HepG2 (cell line): Measurements from ENCODE around the gene ZNF618. TPM values are rescaled to one million over a fixed set of nuclear protein-coding genes. Genes with fewer than 3 reads are reported as not detected.

Experiments
- ATAC-seq: fragments of 200-7000 bp; cut with Tn5 transposase; 3 replicates; pipeline ENCODE4 v1.9.1; 2020; ENCODE audit warnings: mild to moderate bottlenecking, moderate library complexity
- BruUV-seq: library from RNA; stranded (reverse); fragments of 400-500 nt; replicated peaks from 2 replicates; lab custom pipeline; 2021; lab: Mats Ljungman, UMichigan
- CTCF ChIA-PET: fragments of 300-600 bp; formaldehyde crosslinking; extraction: SDS; loops from one replicate; lab custom pipeline; 2021; ENCODE audit warnings: low total read pairs, inconsistent platforms, low intra/inter-chr PET ratio; lab: Yijun Ruan, JAX
- POLR2A ChIA-PET: fragments of 350-600 bp; sonication (Branson Sonifier 250); formaldehyde crosslinking; loops from one replicate; lab custom pipeline; 2020; ENCODE audit warnings: antibody characterized with exemption, inconsistent platforms; lab: Yijun Ruan, JAX
- DNase-seq: peaks from one replicate; pipeline ENCODE4 v3.0.0-alpha.2; 2015; ENCODE audit warnings: low spot score
- FAIRE-seq: peaks from 3 replicates; lab custom pipeline; 2011; peaks lifted over from hg19 to GRCh38; lab: Jason Lieb, UNC
- H2AFZ ChIP-seq: one replicate; pipeline ENCODE4 v1.6.1; 2011; ENCODE audit warnings: low read length, inconsistent platforms
- H3K27ac ChIP-seq: fragments of 300-600 bp; 3 replicates; pipeline ENCODE4 v1.8.0; 2011; ENCODE audit warnings: mixed run types, mild to moderate bottlenecking, mixed read lengths, low read length, inconsistent platforms; ENCODE audit not compliant: insufficient read depth; ENCODE audit errors: extremely low read length
- H3K27me3 ChIP-seq, 2 experiments: fragments of 200-600 bp in 1 of 2; 2 replicates in 1 of 2; 3 replicates in 1 of 2; pipeline versions ENCODE4 v1.6.0 to v1.8.0; 2011; ENCODE audit warnings: low read length in 2 of 2, mild to moderate bottlenecking in 2 of 2, moderate library complexity in 2 of 2, inconsistent platforms in 1 of 2; ENCODE audit not compliant: insufficient read depth in 2 of 2, control insufficient read depth in 1 of 2
- H3K36me3 ChIP-seq, 2 experiments: fragments of 200-600 bp in 1 of 2; replicated peaks in 1 of 2; 2 replicates in 1 of 2; 3 replicates in 1 of 2; pipeline versions ENCODE4 v1.5.1 to v1.8.0; 2011; ENCODE audit warnings: low read length in 2 of 2, inconsistent platforms in 1 of 2; ENCODE audit not compliant: insufficient read depth in 2 of 2, control insufficient read depth in 1 of 2
- H3K4me1 ChIP-seq: 2 replicates; pipeline ENCODE4 v1.5.1; 2012; ENCODE audit warnings: low read length, inconsistent platforms; ENCODE audit not compliant: insufficient read depth
- H3K4me2 ChIP-seq: 2 replicates; pipeline ENCODE4 v1.6.0; 2011; ENCODE audit warnings: low read depth, low read length, inconsistent platforms
- H3K4me3 ChIP-seq, 3 experiments: fragments of 200-600 bp in 1 of 3; sonication (generic), shearing (Covaris generic) in 1 of 3; replicated peaks in 1 of 3; 2 replicates each; pipeline ENCODE4 v1.5.1; 2011 to 2016; ENCODE audit warnings: low read length in 3 of 3, inconsistent platforms in 2 of 3, low read depth in 2 of 3, mild to moderate bottlenecking in 2 of 3, control low read depth in 1 of 3, mixed read lengths in 1 of 3; ENCODE audit not compliant: insufficient read depth in 1 of 3
- H3K79me2 ChIP-seq: one replicate; pipeline ENCODE4 v1.6.1; 2011; ENCODE audit warnings: low read length, inconsistent platforms; ENCODE audit not compliant: insufficient read depth
- H3K9ac ChIP-seq: 2 replicates; pipeline ENCODE4 v1.6.0; 2011; ENCODE audit warnings: mild to moderate bottlenecking, low read depth, low read length, inconsistent platforms; ENCODE audit not compliant: insufficient read depth
- H3K9me3 ChIP-seq: 2 replicates; pipeline ENCODE4 v1.5.1; 2012; ENCODE audit warnings: mild to moderate bottlenecking, low read length
- H4K20me1 ChIP-seq: 2 replicates; pipeline ENCODE4 v1.6.0; 2011; ENCODE audit warnings: inconsistent platforms, mild to moderate bottlenecking, low read length, moderate library complexity; ENCODE audit not compliant: insufficient read depth
- AGO2 ChIP-seq: fragments of 200-400 bp; formaldehyde crosslinking; optimal IDR thresholded peaks from 2 replicates; pipeline ENCODE3; 2017; ENCODE audit warnings: mild to moderate bottlenecking, low read depth, low read length, moderate library complexity
- CENPBD1 ChIP-seq: sonication (generic); formaldehyde crosslinking; IDR thresholded peaks from 2 replicates; pipeline ENCODE4 v1.8.0; 2022; ENCODE audit warnings: missing genetic modification reagents, low read depth, mild to moderate bottlenecking, borderline replicate concordance
- HES4 ChIP-seq: sonication (generic); formaldehyde crosslinking; IDR thresholded peaks from 2 replicates; pipeline ENCODE4 v1.9.0; 2021; ENCODE audit warnings: mild to moderate bottlenecking, missing genetic modification reagents, borderline replicate concordance
- HMGXB4 ChIP-seq, 2 experiments: sonication (generic) in 1 of 2; formaldehyde crosslinking in 1 of 2; IDR thresholded peaks; 2 replicates each; pipeline versions ENCODE4 v1.4.0 to v1.6.1; 2018 to 2020; ENCODE audit warnings: missing genetic modification reagents in 2 of 2, borderline replicate concordance in 1 of 2, low read depth in 1 of 2, mild to moderate bottlenecking in 1 of 2, missing biosample characterization in 1 of 2
- ISX ChIP-seq: sonication (generic); formaldehyde crosslinking; conservative IDR thresholded peaks from 2 replicates; pipeline ENCODE4 v1.5.0; 2020; ENCODE audit warnings: missing genetic modification reagents
- NFYB ChIP-seq: sonication (generic); formaldehyde crosslinking; IDR thresholded peaks from 2 replicates; pipeline ENCODE4 v1.4.0; 2020; ENCODE audit warnings: missing genetic modification reagents
- SMAD1 ChIP-seq: sonication (generic); formaldehyde crosslinking; IDR thresholded peaks from 2 replicates; pipeline ENCODE4 v1.4.0; 2020; ENCODE audit warnings: missing genetic modification reagents, low read depth, mild to moderate bottlenecking, borderline replicate concordance
- U2AF1 ChIP-seq: fragments of 200-400 bp; formaldehyde crosslinking; optimal IDR thresholded peaks from 2 replicates; pipeline ENCODE3; 2017; ENCODE audit warnings: mild to moderate bottlenecking, low read depth, low read length
- ZNF34 ChIP-seq: sonication (generic); formaldehyde crosslinking; IDR thresholded peaks from 2 replicates; pipeline ENCODE4 v1.4.0; 2020; ENCODE audit warnings: mild to moderate bottlenecking, missing genetic modification reagents, borderline replicate concordance
- ZNF839 ChIP-seq: sonication (generic); formaldehyde crosslinking; IDR thresholded peaks from 2 replicates; pipeline ENCODE4 v1.4.0; 2020; ENCODE audit warnings: missing genetic modification reagents, mild to moderate bottlenecking, borderline replicate concordance
- ZSCAN29 ChIP-seq: sonication (generic); formaldehyde crosslinking; conservative IDR thresholded peaks from 2 replicates; pipeline ENCODE4 v1.4.0; 2020; ENCODE audit warnings: mild to moderate bottlenecking, missing genetic modification reagents
- WGBS: methylation state at CpG from one replicate; pipeline ENCODE4 v1.1.6; 2017; ENCODE audit warnings: low lambda C conversion rate; 5-methylcytosine and 5-hydroxymethylcytosine counted together
- in situ Hi-C: cut with HindIII; loops from 2 replicates; pipeline ENCODE4 v1.10.0; 2017; ENCODE audit warnings: low pct_unique_long_range_greater_than_20kb; ENCODE audit not compliant: extremely low pct_ligation_motif_present
- intact Hi-C: fragments of 100-400 bp; cut with micrococcal nuclease; formaldehyde crosslinking; loops from one replicate; pipeline ENCODE4 v1.10.0; 2022; ENCODE audit not compliant: unreplicated experiment
- polyA plus RNA-seq, 8 experiments: library from polyadenylated mRNA; depleted of rRNA in 3 of 8; stranded (reverse) in 7 of 8; unstranded in 1 of 8; fragments of >200 nt; fragmentation: Illumina TruSeq in 4 of 8; extraction: Trizol in 4 of 8; gene quantifications; 2 replicates each; pipeline versions ENCODE4 v1.2.1 to v1.2.3, GENCODE V29; 2011 to 2016; ENCODE audit warnings: low read depth in 4 of 8, missing spikeins in 1 of 8, mixed read lengths in 1 of 8; ENCODE audit not compliant: insufficient read depth in 1 of 8
- total RNA-seq, 5 experiments: library from RNA; depleted of rRNA; stranded (reverse); fragments of >200 nt; fragmentation: Illumina TruSeq; extraction: Trizol; gene quantifications; 2 replicates each; pipeline ENCODE4 v1.2.3, GENCODE V29; 2016; ENCODE audit warnings: low read depth in 1 of 5

Gene ZNF618
- total and polyA plus RNA-seq, 2 of the 13 experiments (the other 11 are each of a cell fraction or from before 2014, with no cell fraction given): 0.07 TPM

GRCh38 chr9:114055061-114055460 lies 179.0 kb downstream of the ZNF618 start:
- FAIRE-seq (no peak), ATAC-seq (no peak)
- H2AFZ ChIP-seq: no peak overlapping the region
- peaks cover 0 to 2% of the 10 kb centered on the region in 2 experiments; a peak in 1 of 5 replicates for H3K36me3 ChIP-seq
- H3K4me2 ChIP-seq: no peak overlapping the region
- H3K27ac ChIP-seq: no peak overlapping the region
- no peak overlapping the region for H3K4me3 ChIP-seq
- no peak overlapping the region for H3K9ac ChIP-seq
- H3K4me1 ChIP-seq: peaks cover 29% of the 10 kb centered on the region
- peaks cover 2 to 6% of the 10 kb centered on the region in 2 experiments; a peak in 3 of 5 replicates for H3K27me3 ChIP-seq
- TF ChIP-seq ZSCAN29: no peak
- no peak for TF ChIP-seq ZNF839 (CRISPR knock-in tag)
- TF ChIP-seq HMGXB4 (CRISPR knock-in tag; IDR thresholded peaks at IDR 0.05; ENCODE audit: borderline replicate concordance in 1 of 2, low read depth in 1 of 2): no peak
- no peak for TF ChIP-seq ZNF34
- no peak for TF ChIP-seq NFYB (CRISPR knock-in tag)
- TF ChIP-seq HES4: no peak
- no peak for TF ChIP-seq ISX (CRISPR knock-in tag)
- TF ChIP-seq SMAD1 (CRISPR knock-in tag): no peak
- no peak for TF ChIP-seq AGO2
- no peak for TF ChIP-seq CENPBD1 (CRISPR knock-in tag)
- TF ChIP-seq U2AF1: no peak
- TF ChIP-seq, all 625 proteins: peak for 0
- WGBS: 68% methylated on average over 3 of the region's 18 CpGs
- intact Hi-C loops (no loop called here), in situ Hi-C loops (no loop called here)
- ChIA-PET POLR2A (no interaction called here), CTCF (no interaction called here)
- no peaks in the 10 kb centered on the region for H3K9me3 ChIP-seq
- DNase-seq: no peak
- BruUV-seq: no TSS peak
- peaks cover 9% of the 10 kb centered on the region for H4K20me1 ChIP-seq
- no peaks in the 10 kb centered on the region for H3K79me2 ChIP-seq
